NOMO-1 treated with DMSO at 0.1 percent for 48 hours (cell line): ENCODE measurements around the gene NAA80.
"Not testable (repeated sequence)": the region's sequence is repeated elsewhere in the genome, so short reads cannot be mapped to it uniquely, and the experiment has no call there.

Experiments
- DNase-seq: peaks from one replicate; lab custom pipeline; 2025; ENCODE audit not compliant: unreplicated experiment; lab: John Stamatoyannopoulos, UW

The NAA80 gene

DNA sequence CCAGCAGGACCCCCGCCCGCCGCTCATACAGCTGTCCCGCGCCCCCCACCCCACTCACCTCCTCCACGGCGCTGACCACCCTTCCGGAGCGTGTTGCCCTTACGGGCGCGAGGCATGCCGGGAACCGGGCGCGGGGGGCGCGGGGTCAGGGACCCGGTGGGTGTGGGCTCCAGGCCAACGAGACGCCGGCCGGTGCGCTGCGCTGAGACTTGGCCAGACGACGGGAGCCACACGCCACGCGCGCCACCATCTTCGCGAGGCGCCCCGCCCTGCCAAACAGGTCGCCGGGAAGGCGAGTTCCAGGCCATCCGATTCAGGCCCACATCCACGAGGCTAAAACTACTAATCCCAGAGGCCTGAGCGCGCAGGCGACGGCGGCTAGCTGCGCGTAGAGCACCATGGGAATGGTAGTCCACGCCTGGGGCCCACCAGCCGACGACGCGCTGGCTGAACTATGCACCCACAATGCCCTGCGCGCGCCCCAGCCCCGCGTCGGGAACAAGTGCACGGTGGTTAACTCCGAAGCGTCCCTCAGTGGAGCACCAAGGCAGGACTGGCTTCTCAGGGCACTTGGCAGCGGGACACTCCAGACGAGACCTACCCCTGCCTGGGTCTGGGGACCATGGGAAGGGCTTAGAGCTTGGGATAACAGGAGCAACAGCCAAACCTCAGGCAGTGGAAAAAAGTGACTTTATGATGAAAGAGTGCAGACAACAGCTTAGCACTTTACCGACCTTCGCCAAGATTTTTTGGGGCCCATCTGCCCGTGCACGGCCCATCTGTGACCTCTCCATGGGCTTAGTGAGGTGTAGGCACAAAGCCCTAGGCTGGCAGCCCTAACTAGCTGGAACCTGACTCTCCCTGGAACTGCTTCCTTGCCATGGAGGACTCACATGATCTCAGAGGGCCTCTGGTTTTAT, 6.8 kb downstream of the NAA80 start, which contains the start of gene IFRD2:
Gene IFRD2, minus strand, starts transcription at position 271 of the 920 bp plus-strand sequence. Its CDS starts 155 bp downstream, at position 116.
- DNase-seq = peak; percentile 98

DNA sequence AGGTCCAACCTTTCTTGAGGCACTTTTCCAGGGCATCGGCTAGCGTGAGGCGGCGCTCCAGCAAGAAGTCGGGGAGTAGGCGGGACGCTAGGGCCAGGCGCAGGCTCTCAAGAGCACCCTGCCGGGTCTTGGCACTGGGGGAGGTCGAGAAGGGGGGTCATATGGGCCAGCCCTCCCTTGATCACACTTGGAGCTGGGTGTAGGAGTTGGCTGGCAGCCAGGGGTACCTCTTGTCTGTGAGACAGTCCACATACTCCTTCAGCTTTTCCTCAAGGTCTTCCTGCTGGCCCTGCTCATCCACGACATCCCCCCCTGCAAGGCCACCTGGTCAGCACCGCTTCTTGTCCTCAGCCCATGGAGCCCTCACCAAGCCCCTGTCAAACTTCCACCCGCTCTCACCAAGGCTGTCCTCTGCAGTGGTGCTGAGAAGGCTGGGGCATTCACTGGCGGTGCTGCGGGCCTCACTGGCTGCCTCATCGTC, 9.0 kb downstream of the NAA80 start:
- no peak for DNase-seq

DNA sequence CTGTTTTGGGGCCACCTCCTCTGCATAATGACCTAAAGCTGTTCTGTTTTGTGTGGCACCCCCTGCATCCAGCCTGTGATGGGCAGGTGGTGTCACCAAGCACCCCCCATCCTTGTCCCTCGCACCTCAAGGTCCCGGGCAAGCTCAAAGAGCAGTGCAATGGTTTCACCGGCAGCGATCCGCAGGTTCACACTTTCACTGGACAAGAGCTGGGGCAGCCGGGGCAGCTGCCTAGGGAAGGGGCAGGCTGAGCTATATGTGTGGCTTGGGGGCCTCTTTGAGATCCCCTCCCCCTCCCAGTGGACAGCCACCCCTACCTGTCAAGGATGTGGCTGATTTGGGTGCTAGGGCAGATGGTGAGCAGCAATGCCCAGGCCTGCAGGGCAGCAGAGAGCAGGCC, 10.1 kb downstream of the NAA80 start:
- no peak for DNase-seq

DNA sequence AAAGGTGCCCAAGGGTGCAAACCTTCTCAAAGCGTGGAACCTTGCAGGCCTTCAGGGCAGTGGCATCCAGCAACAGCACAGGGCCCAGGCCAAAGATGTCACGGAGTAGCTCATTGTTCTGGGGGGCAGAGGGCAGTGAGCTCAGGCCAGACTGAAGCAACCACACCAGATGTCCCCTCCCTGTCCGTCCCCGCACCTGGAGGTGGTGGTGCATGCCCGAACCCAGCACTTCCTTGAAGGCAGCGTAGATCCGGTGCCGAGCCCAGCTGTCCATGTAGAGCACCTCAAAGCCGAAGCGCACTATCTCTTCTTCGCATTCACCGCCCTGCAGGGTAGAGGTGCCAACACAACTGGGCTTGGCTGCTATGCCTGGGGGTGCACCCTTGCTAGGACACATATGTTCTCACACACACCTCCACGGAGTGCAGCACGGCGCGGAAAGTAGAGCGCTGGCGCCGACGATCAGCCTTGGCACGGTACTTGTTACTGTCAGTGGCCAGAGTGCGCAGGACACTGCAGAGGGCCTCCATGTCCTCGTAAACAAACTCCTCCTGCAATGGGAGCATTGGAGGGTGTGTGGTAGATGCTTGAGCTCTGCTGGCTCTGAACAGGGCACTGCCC, 10.7 kb downstream of the NAA80 start:
- no peak for DNase-seq

DNA sequence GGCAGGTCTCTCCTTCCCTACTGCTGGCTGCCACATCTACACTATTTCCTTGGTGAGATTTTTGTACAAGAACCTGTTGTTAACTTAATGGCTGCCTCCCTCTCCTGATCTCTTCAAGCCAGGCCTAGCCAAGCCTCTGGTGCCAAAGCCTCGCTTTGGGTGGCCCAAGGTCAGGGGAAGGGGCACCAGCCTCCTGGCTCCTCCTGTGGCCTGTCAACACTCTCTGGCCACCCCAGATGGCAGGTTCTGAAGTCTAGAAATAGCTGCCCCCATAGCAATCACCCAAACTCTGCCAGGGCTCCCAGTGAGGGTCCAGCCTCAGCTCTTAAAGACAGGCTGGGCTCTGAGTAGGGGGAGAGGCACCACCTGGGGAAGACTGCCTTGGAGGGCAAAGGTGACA, 11.9 kb downstream of the NAA80 start:
- DNase-seq = no peak

DNA sequence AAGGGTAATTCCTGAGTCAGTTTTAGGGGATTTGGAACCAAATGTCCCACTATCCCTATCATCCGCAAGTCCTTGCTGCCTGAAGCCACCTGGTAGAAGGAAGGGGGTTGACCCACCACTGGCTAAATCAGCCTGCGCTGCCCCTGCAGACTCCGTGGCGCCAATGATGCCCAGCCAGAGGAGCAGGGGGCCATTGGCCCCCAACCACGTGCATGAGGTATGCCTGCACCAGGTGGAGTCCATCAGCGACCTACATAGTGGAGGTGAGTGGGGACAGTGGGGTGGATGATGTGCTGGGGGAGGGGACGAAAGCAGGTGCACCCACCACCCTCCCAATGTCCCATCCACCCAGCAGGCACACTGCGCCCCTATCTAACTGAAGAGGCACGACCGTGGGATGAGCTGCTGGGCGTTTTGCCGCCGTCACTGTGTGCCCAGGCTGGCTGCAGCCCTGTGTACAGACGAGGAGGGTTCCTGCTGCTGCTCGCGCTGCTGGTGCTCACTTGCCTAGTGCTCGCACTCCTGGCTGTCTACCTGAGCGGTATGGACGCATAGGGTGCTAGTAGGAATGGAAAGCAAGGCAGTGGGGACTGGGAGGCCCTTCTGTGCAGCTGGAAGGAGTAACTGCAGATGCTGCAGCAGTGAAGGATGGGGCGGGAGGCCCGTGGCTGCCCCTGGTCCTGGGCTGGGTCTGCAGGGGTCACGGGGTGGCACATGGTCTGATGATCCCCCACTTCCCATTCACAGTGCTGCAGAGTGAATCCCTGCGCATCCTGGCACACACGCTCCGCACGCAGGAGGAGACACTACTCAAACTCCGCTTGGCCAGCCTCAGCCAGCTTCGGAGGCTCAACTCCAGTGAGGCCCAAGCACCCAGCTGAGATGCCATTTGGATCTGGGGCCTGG, 12.6 kb downstream of the NAA80 start:
- no peak for DNase-seq

DNA sequence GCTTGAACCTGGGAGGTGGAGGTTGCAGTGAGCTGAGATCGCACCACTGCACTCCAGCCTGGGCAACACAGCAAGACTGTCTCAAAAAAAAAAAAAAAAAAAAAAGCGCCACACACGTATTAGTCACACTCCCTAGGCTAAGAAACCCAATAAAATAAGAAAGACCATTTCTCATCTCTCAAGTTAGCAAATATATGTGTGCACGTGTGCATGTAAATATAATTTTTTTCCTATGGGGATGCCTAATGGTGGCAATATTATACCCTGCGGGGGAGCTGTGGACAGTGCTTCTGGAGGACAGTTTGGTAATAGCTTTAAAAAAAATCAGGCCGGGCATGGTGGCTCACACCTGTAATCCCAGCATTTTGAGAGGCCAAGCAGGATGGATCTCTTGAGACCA, 15.1 kb downstream of the NAA80 start:
- DNase-seq = not testable (repeated sequence)

DNA sequence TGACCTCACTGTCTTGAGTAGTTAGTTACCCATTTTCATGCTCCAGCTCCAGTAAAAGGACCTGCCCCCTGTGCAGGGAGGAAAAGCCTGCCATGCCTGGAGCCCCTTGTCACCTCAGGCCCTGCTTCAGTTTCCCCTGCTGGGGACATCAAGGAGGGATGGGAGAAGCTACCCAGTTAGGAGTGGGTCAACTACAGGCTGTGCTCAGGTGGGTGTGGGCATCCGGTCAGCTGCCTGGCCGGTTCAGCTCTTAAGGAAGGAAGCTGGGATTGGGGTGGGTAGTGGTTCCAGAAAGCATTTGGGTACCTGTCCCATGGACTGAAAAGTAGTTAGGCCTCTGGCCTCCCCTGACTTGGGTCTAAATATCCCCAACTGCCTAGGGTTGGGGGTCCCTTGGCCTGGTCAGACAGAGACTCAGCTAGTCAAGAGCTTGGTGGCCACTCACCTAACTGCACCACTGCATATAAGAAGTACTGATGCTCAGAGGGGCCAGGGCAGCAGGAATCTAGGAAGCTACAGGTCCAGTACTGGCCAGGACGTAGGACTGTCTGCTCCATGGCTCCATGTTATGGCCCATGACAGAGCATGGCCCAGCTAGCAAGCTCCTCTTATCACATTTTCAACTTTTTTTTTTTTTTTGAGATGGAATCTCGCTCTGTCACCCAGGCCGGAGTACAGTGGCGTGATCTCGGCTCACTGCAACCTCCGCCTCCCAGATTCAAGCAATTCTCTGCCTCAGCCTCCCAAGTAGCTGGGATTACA, 19.8 kb downstream of the NAA80 start:
- DNase-seq = no peak

DNA sequence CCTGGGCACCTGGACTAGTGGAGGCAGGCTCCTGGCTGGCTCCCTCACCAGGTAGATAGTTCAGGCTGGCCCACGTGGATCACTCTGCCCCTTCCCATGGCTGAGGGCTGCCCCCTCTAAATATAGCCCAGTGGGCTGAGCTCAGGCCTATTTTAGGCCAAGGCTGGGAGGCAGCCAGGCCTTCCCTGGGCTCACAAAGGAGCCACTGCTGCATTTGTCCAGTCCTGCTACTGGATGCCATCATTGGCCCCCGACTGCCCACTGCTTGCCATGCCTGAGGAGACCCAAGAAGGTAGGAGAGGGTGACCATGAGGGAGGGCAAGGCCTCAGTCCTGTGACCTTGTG, 20.4 kb downstream of the NAA80 start, which contains the start of gene LSMEM2:
Gene LSMEM2, plus strand, starts transcription at position 208 of the 345 bp plus-strand sequence. Its CDS starts 27 bp downstream, at position 235.
- no peak for DNase-seq

DNA sequence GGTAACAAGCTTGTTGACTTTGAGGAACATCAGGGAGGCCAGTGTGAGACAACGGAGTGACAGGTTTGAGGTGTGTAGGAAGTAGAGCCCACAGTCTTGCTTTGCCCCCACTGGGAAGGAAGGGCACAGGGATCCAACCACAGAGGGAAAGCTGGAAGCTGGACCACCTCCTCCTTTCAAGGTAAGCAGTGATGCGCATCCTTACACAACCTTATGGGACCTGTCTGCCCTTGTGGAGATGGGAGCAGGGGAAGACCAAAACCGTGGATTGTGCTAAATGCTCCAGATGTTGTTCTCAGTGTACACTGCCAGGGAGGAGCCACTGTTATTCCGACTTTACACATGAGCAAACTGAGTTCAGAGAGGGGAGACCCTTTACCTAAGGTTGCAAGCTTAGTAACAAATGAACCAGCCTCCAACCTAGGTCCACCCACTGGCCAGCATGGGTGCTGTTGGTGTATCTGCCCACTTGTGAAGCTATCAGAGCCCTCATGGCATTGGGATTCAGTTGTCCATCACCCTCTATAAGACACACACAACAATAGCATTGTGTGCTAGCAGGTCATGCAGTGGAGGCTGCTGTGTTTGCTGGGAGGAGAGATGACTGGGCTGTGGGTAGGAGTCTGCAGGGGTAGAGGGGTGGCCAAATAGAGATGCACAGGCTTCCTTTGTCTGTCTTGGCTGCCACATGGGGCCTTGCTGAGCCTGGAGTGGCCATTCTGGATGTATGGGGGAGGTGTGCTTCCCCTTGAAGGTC, 20.9 kb downstream of the NAA80 start:
- no peak for DNase-seq

DNA sequence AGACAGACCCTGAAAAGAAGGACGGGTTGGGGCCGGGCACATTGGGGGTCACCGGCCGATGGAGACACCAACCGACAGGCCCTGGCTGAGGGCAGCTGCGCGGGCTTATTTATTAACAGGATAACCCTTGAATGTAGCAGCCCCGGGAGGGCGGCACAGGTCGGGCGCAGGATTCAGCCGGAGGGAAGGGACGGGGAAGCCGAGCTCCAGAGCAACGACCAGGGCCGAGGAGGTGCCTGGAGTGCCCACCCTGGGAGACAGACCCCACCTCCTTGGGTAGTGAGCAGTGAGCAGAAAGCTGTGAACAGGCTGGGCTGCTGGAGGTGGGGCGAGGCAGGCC, 22.5 kb downstream of the NAA80 start:
- DNase-seq = no peak

DNA sequence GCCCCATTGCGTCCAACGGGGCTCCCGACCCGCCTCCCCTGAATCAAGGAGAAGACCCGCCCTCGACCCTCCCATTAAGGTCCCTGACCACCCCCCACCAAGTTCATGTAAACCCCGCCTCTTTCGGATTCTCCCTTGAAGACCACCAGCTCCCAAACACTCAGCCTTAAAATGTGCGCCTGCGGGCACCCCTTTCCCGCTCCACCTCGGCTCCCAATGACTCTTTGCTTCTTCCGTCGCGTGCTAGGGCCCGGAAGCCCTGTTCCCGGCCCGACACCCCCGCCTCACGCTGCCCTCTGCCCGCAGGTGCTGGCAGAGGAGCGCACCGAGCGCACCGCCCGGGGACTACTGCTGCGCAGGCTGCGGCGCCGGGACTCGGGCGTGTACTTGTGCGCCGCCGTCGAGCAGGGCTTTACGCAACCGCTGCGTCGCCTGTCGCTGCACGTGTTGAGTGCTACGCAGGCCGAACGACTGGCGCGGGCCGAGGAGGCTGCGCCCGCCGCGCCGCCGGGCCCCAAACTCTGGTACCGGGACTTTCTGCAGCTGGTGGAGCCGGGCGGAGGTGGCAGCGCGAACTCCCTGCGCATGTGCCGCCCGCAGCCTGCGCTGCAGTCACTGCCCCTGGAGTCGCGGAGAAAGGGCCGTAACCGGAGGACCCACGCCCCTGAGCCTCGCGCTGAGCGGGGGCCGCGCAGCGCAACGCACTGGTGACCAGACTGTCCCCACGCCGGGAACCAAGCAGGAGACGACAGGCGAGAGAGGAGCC, 23.0 kb downstream of the NAA80 start:
- no peak for DNase-seq

DNA sequence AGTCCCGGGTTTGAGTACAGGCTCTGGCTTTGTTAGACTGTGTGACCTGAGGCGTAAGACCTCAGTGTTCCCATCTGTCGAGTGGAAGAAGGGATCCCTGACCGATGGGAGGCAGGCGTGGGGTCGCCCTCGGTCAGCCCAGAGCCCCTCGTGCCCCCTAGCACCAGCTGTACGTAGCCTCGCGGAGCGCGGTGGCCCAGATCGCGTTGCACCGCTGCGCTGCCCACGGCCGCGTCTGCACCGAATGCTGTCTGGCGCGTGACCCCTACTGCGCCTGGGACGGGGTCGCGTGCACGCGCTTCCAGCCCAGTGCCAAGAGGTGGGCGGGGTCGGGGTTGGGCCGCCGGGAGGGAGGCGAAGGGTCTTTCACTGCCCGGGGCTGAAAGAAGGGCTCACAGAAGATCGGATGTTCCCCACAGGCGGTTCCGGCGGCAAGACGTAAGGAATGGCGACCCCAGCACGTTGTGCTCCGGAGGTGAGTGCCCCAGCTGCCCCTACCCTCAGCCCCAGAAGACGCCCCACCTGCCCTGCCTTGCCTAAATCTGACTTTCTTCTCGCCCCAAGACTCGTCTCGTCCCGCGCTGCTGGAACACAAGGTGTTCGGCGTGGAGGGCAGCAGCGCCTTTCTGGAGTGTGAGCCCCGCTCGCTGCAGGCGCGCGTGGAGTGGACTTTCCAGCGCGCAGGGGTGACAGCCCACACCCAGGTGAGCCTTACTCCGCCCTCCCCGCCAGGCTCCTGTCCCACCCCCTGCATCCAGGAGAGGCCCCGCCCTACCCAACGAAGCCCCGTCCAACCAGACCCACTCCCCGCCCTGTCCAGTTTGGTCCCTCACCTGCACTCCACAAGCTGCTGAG, 23.8 kb downstream of the NAA80 start:
- DNase-seq = no peak

DNA sequence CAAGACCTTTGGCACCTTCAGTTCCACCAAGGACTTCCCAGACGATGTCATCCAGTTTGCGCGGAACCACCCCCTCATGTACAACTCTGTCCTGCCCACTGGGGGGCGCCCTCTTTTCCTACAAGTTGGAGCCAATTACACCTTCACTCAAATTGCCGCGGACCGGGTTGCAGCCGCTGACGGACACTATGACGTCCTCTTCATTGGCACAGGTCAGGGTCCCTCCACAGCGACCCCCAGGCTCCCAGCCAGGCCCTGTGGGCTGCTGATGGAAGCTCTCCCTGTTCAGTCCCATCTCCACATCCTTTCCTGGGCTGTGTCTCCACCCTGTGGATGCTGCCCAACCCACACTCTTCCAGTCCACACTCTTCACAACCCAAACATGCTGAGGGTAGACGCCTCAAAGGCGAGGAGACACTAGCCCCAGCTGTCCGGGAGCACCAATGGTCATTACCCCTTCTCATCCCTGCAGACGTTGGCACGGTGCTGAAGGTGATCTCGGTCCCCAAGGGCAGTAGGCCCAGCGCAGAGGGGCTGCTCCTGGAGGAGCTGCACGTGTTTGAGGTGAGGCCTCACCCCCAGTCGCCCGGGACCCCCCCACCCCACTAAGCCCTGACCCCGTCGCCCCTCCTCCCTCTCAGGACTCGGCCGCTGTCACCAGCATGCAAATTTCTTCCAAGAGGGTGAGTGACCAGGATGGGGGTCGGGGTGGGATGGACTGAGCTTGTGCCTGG, 24.7 kb downstream of the NAA80 start:
- peak; percentile 49 for DNase-seq

DNA sequence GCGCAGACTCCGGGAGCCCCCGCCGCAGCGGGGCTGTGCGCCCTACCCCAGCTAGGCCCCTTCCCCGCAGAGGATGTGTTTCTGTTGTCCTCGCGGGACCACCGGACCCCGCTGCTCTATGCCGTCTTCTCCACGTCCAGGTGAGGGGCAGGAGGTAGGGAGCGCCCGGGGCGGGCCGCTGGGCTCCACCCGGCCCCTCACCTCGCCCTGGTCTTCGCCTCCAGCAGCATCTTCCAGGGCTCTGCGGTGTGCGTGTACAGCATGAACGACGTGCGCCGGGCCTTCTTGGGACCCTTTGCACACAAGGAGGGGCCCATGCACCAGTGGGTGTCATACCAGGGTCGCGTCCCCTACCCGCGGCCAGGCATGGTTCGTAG, 25.5 kb downstream of the NAA80 start:
- DNase-seq = no peak

DNA sequence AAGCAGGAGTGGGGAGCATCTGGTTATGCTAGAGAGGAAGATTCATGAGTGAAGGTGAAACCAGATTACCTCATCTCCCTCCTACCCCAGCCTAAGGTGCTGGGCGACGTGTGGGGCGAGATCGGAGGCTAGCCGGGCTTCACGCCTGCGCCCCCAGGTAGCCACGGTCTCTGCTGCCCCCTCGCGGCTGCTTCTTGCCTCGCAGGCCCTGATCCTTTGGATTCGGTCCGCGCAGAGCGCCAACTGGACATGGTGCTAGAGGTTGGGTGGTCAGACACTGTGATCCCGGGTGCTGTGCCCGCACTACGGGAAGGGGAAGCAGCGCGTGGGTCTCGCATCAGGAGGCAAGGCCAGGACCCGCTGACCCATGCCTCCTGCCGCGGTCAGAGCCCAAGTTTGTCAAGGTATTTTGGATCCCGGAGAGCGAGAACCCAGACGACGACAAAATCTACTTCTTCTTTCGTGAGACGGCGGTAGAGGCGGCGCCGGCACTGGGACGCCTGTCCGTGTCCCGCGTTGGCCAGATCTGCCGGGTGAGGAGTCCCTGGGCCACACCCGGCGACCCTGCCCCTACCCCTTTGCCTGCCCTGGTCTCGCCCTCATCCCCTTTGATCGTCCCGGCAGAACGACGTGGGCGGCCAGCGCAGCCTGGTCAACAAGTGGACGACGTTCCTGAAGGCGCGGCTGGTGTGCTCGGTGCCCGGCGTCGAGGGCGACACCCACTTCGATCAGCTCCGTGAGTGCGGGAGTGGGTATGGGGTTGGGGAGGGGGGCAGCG, 26.1 kb downstream of the NAA80 start:
- DNase-seq = peak; percentile 80

DNA sequence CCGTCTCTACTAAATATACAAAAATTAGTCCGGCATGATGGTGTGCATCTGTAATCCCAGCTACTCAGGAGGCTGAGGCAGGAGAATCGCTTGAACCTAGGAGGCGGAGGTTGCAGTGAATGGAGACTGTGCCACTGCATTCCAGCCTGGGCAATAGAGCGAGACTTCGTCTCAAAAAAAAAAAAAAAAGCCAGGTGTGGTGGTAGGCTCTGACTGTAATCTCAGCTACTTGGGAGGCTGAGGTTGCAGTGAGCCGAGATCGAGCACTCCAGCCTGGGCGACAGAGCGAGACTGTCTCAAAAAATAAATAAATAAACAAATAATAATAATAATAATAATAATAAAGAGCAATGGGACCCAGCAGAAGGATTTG, 26.7 kb downstream of the NAA80 start:
- not testable (repeated sequence) for DNase-seq
